Gastrocnemius medialis (tissue), 4 donors: ENCODE results near the gene EPHB2. TPM values are rescaled to one million over a fixed set of nuclear protein-coding genes. Genes with fewer than 3 reads are reported as not detected.

Experiments used
- ATAC-seq, 2 donors: fragments of 150-250 bp; one replicate each; pipeline ENCODE4 v1.9.1; 2016
- DNase-seq, 2 donors: peaks; one replicate each; pipeline ENCODE4 v3.0.0-alpha.2; 2019
- H3K27ac ChIP-seq, 4 donors: fragments of 200-600 bp; sonication (generic); 1 replicate in 1 of 4; 2 replicates in 3 of 4; pipeline ENCODE4 v1.5.1; 2016 to 2018; ENCODE audit warnings: mild to moderate bottlenecking in 2 of 4, moderate library complexity in 1 of 4
- H3K27me3 ChIP-seq, 3 donors: fragments of 200-600 bp; sonication (generic) in 2 of 3; 1 replicate in 1 of 3; 2 replicates in 2 of 3; pipeline versions ENCODE4 v1.5.1 to v1.6.0; 2016 to 2019; ENCODE audit warnings: mild to moderate bottlenecking in 1 of 3, moderate library complexity in 1 of 3
- H3K36me3 ChIP-seq, 2 donors: fragments of 200-600 bp; sonication (generic) in 1 of 2; one replicate each; pipeline ENCODE4 v1.5.1; 2017 to 2018
- H3K4me1 ChIP-seq, 2 donors: fragments of 200-600 bp; sonication (generic) in 1 of 2; one replicate each; pipeline ENCODE4 v1.5.1; 2016 to 2017; ENCODE audit warnings: mild to moderate bottlenecking in 2 of 2
- H3K4me3 ChIP-seq, 4 donors: fragments of 200-600 bp; sonication (generic) in 3 of 4; 1 replicate in 1 of 4; 2 replicates in 3 of 4; pipeline ENCODE4 v1.5.1; 2016 to 2019; ENCODE audit warnings: mild to moderate bottlenecking in 2 of 4
- H3K9me3 ChIP-seq, 3 donors: fragments of 200-600 bp; sonication (generic) in 2 of 3; 1 replicate in 1 of 3; 2 replicates in 2 of 3; pipeline ENCODE4 v1.5.1; 2016 to 2019
- CTCF ChIP-seq, 5 experiments: fragments of 450-650 bp in 3 of 5; fragments of 200-600 bp in 2 of 5; sonication (generic) in 2 of 5; IDR thresholded peaks in 4 of 5; conservative IDR thresholded peaks in 1 of 5; 1 replicate in 4 of 5; 2 replicates in 1 of 5; pipeline ENCODE4 v1.5.1; 2016 to 2019; ENCODE audit warnings: antibody characterized with exemption in 5 of 5, mild to moderate bottlenecking in 3 of 5, moderate library complexity in 3 of 5
- POLR2A ChIP-seq, 2 donors: fragments of 450-650 bp; IDR thresholded peaks; one replicate each; pipeline ENCODE4 v1.6.1; 2017; ENCODE audit warnings: antibody characterized with exemption in 2 of 2, mild to moderate bottlenecking in 2 of 2, moderate library complexity in 2 of 2
- in situ Hi-C, 4 donors: fragments of 200-750 bp; cut with MboI; loops; one replicate each; pipeline versions ENCODE4 v1.15.0 to v1.8.0; 2017; ENCODE audit warnings: low sequenced_read_pairs in 4 of 4
- intact Hi-C: fragments of 100-400 bp; cut with DNase I; formaldehyde crosslinking; loops from one replicate; pipeline ENCODE4 v1.15.1; 2023; ENCODE audit warnings: low total_unique reads
- total RNA-seq, 4 donors: library from RNA; depleted of rRNA; stranded (reverse); fragments of >200 nt; gene quantifications; one replicate each; pipeline versions ENCODE4 v1.1.0 to v1.2.3, GENCODE V29; 2016

The EPHB2 gene
- total RNA-seq, result under 1 TPM in 3 of 4 donors, not detected in 1; 0.07 to 0.58 (median 0.24) TPM

GRCh38 chr1:22710701-22711049 lies at the start of gene EPHB2:
Gene EPHB2, plus strand, starts transcription at chr1:22710839. Its CDS starts 144 bp downstream, at chr1:22710983.
- in situ Hi-C loops, result loop anchor here in 1 of 4 donors (25.0 kb wide), 1 partner anchor 177 kb away; no protein-coding TSS in a partner anchor
- no peak for DNase-seq

GRCh38 chr1:22661880-22662279 lies 48.8 kb upstream of the EPHB2 start:
- in situ Hi-C loops (no loop called here), intact Hi-C loops (no loop called here)
- DNase-seq, result no peak
- TF ChIP-seq CTCF (IDR thresholded peaks at IDR 0.05 in 4 of 5, conservative IDR thresholded peaks at IDR 0.05 in 1 of 5), result no peak
- no peak for TF ChIP-seq POLR2A (IDR thresholded peaks at IDR 0.05)
- Histone ChIP-seq H3K27me3 (peaks cover 0 to 3% (median 0%) of the 10 kb centered on the region in 3 donors), H3K4me1 (no peaks in the 10 kb centered on the region), H3K36me3 (no peaks in the 10 kb centered on the region), H3K4me3 (no peak overlapping the region), H3K9me3 (no peaks in the 10 kb centered on the region), H3K27ac (no peak overlapping the region)
- no peak for ATAC-seq

More at GRCh38 chr1:22710701-22711049, at the start of gene EPHB2:
- Histone ChIP-seq H3K9me3 (no peaks in the 10 kb centered on the region), H3K4me1 (no peaks in the 10 kb centered on the region), H3K27me3 (peaks cover 12 to 22% (median 19%) of the 10 kb centered on the region in 3 donors), H3K4me3 (peak within 1 kb of the TSS; percentile 31 to 47 (median 41)), H3K27ac (no peak within 1 kb of the TSS), H3K36me3 (no peaks in the 10 kb centered on the region)
- TF ChIP-seq POLR2A (IDR thresholded peaks at IDR 0.05), result no peak
- no peak for TF ChIP-seq CTCF (IDR thresholded peaks at IDR 0.05 in 4 of 5, conservative IDR thresholded peaks at IDR 0.05 in 1 of 5)
- intact Hi-C loops, result no loop called here
- peak; percentile 35 to 65 for ATAC-seq

GRCh38 chr1:22662318-22662717 lies 48.3 kb upstream of the EPHB2 start:
- Histone ChIP-seq H3K36me3 (no peaks in the 10 kb centered on the region), H3K4me3 (no peak overlapping the region), H3K4me1 (no peaks in the 10 kb centered on the region), H3K9me3 (no peaks in the 10 kb centered on the region), H3K27me3 (peaks cover 0 to 4% (median 0%) of the 10 kb centered on the region in 3 donors), H3K27ac (no peak overlapping the region)
- intact Hi-C loops (no loop called here), in situ Hi-C loops (no loop called here)
- ATAC-seq, result peak; percentile 26 to 27
- TF ChIP-seq POLR2A (IDR thresholded peaks at IDR 0.05) (no peak), CTCF (IDR thresholded peaks at IDR 0.05 in 4 of 5, conservative IDR thresholded peaks at IDR 0.05 in 1 of 5) (no peak)
- DNase-seq, result no peak

GRCh38 chr1:22662986-22663408 lies 47.6 kb upstream of the EPHB2 start:
- no peaks in the 10 kb centered on the region for H3K4me1 ChIP-seq
- H3K27ac ChIP-seq, result no peak overlapping the region
- in situ Hi-C loops, result no loop called here
- H3K9me3 ChIP-seq, result no peaks in the 10 kb centered on the region
- ATAC-seq (no peak), DNase-seq (no peak)
- intact Hi-C loops, result no loop called here
- H3K4me3 ChIP-seq, result no peak overlapping the region
- peaks cover 0 to 5% (median 0%) of the 10 kb centered on the region in 3 donors for H3K27me3 ChIP-seq
- no peak for TF ChIP-seq CTCF (IDR thresholded peaks at IDR 0.05 in 4 of 5, conservative IDR thresholded peaks at IDR 0.05 in 1 of 5)
- TF ChIP-seq POLR2A (IDR thresholded peaks at IDR 0.05), result no peak
- H3K36me3 ChIP-seq, result no peaks in the 10 kb centered on the region

GRCh38 chr1:22665752-22666151 lies 44.9 kb upstream of the EPHB2 start:
- ATAC-seq, result no peak
- Histone ChIP-seq H3K9me3 (no peaks in the 10 kb centered on the region), H3K4me3 (no peak overlapping the region), H3K36me3 (no peaks in the 10 kb centered on the region), H3K27me3 (peaks cover 0 to 10% (median 6%) of the 10 kb centered on the region in 3 donors), H3K4me1 (no peaks in the 10 kb centered on the region), H3K27ac (no peak overlapping the region)
- TF ChIP-seq POLR2A (IDR thresholded peaks at IDR 0.05) (no peak), CTCF (IDR thresholded peaks at IDR 0.05 in 4 of 5, conservative IDR thresholded peaks at IDR 0.05 in 1 of 5) (no peak)
- in situ Hi-C loops (no loop called here), intact Hi-C loops (no loop called here)
- DNase-seq, result no peak
